Endothelial cell of umbilical vein (primary cell): Measurements from ENCODE around the gene PIK3CB. TPM values are rescaled to one million over a fixed set of nuclear protein-coding genes. Genes with fewer than 3 reads are reported as not detected.

ENCODE experiments used
- BruUV-seq: library from RNA; stranded (reverse); fragments of 400-500 nt; replicated peaks from 2 replicates; lab custom pipeline; 2021; lab: Mats Ljungman, UMichigan
- CTCF ChIA-PET: fragments of 300-600, 350-600 bp; sonication (Branson Sonifier 250); formaldehyde crosslinking; loops from one replicate; lab custom pipeline; 2021; ENCODE audit warnings: antibody characterized with exemption, inconsistent platforms; lab: Charles Lee
- POLR2A ChIA-PET: fragments of 300-600, 350-600 bp; sonication (Branson Sonifier 250); formaldehyde crosslinking; loops from one replicate; lab custom pipeline; 2021; ENCODE audit warnings: antibody characterized with exemption, inconsistent platforms; lab: Charles Lee
- DNase-seq: peaks from one replicate; pipeline ENCODE4 v3.0.0-alpha.2; 2011; ENCODE audit warnings: low read depth, low spot score
- FAIRE-seq: peaks from 2 replicates; lab custom pipeline; 2011; peaks lifted over from hg19 to GRCh38; lab: Jason Lieb, UNC
- H2AFZ ChIP-seq: 2 replicates; pipeline ENCODE4 v1.6.0; 2012; ENCODE audit warnings: low read depth, low read length, control low read depth, inconsistent platforms
- H3K27ac ChIP-seq: 2 replicates; pipeline ENCODE4 v1.5.1; 2011; ENCODE audit warnings: low read depth, mild to moderate bottlenecking, control low read depth, low read length, moderate library complexity; ENCODE audit not compliant: insufficient read depth
- H3K27me3 ChIP-seq, 2 experiments: 2 replicates each; pipeline versions ENCODE4 v1.6.0 to v1.6.1; 2011; ENCODE audit warnings: low read length in 2 of 2, mixed read lengths in 1 of 2; ENCODE audit not compliant: control insufficient read depth in 2 of 2, insufficient read depth in 2 of 2
- H3K36me3 ChIP-seq, 2 experiments: 2 replicates in 1 of 2; 3 replicates in 1 of 2; pipeline ENCODE4 v1.5.1; 2011; ENCODE audit warnings: low read length in 2 of 2, mild to moderate bottlenecking in 1 of 2, moderate library complexity in 1 of 2; ENCODE audit not compliant: control insufficient read depth in 2 of 2, insufficient read depth in 2 of 2; ENCODE audit errors: extremely low read depth in 1 of 2
- H3K4me1 ChIP-seq: 3 replicates; pipeline ENCODE4 v1.5.1; 2011; ENCODE audit warnings: mild to moderate bottlenecking, low read length; ENCODE audit not compliant: control insufficient read depth, insufficient read depth; ENCODE audit errors: extremely low read depth
- H3K4me2 ChIP-seq: 2 replicates; pipeline ENCODE4 v1.6.1; 2011; ENCODE audit warnings: low read length, control low read depth, mixed read lengths; ENCODE audit not compliant: insufficient read depth
- H3K4me3 ChIP-seq, 3 experiments: fragments of 200-600 bp in 1 of 3; sonication (generic), shearing (Covaris generic) in 1 of 3; replicated peaks in 1 of 3; 2 replicates each; pipeline ENCODE4 v1.5.1; 2011 to 2016; ENCODE audit warnings: control low read depth in 3 of 3, low read length in 3 of 3, mild to moderate bottlenecking in 2 of 3, inconsistent platforms in 1 of 3, low read depth in 1 of 3, moderate library complexity in 1 of 3; ENCODE audit not compliant: insufficient read depth in 1 of 3
- H3K79me2 ChIP-seq: 2 replicates; pipeline ENCODE4 v1.6.0; 2012; ENCODE audit warnings: low read length, inconsistent platforms; ENCODE audit not compliant: control insufficient read depth, insufficient read depth
- H3K9ac ChIP-seq: replicated peaks from 2 replicates; pipeline ENCODE3; 2011; ENCODE audit warnings: low read length, control low read depth; ENCODE audit not compliant: insufficient read depth; ENCODE audit errors: extremely low read depth
- H3K9me1 ChIP-seq: replicated peaks from 3 replicates; pipeline ENCODE4 v1.6.0; 2011; ENCODE audit warnings: mild to moderate bottlenecking, low read length; ENCODE audit not compliant: control insufficient read depth, insufficient read depth; ENCODE audit errors: extremely low read depth
- H3K9me3 ChIP-seq: replicated peaks from 2 replicates; pipeline ENCODE4 v1.5.1; 2012; ENCODE audit warnings: low read length, inconsistent platforms; ENCODE audit not compliant: control insufficient read depth, insufficient read depth
- H4K20me1 ChIP-seq: replicated peaks from 2 replicates; pipeline ENCODE3; 2011; ENCODE audit warnings: mild to moderate bottlenecking, low read length; ENCODE audit not compliant: control insufficient read depth, insufficient read depth; ENCODE audit errors: extremely low read depth
- FOS ChIP-seq: IDR thresholded peaks from 2 replicates; pipeline ENCODE4 v1.6.1; 2011; ENCODE audit warnings: mild to moderate bottlenecking, low read length, moderate library complexity, borderline replicate concordance; ENCODE audit not compliant: insufficient read depth
- GATA2 ChIP-seq: IDR thresholded peaks from 2 replicates; pipeline ENCODE4 v1.7.0; 2011; ENCODE audit warnings: low read depth, mild to moderate bottlenecking, moderate library complexity, mixed read lengths, low read length; ENCODE audit not compliant: insufficient read length, insufficient read depth
- JUN ChIP-seq: IDR thresholded peaks from 2 replicates; pipeline ENCODE4 v1.6.1; 2011; ENCODE audit warnings: borderline replicate concordance, low read depth; ENCODE audit not compliant: insufficient read length, insufficient read depth
- MYC ChIP-seq: IDR thresholded peaks from one replicate; pipeline ENCODE4 v1.6.1; 2011; ENCODE audit warnings: mild to moderate bottlenecking, low read depth, low read length
- POLR2A ChIP-seq: IDR thresholded peaks from 2 replicates; pipeline ENCODE4 v1.6.1; 2012; ENCODE audit warnings: low read depth, mild to moderate bottlenecking, control low read depth, low read length
- POLR2AphosphoS5 ChIP-seq: IDR thresholded peaks from 2 replicates; pipeline ENCODE4 v1.6.1; 2012; ENCODE audit warnings: low read depth, mild to moderate bottlenecking, control low read depth, low read length, moderate library complexity; ENCODE audit not compliant: insufficient read depth
- dilution Hi-C: fragments of 300-500 bp; cut with MboI; formaldehyde crosslinking; loops from one replicate; pipeline ENCODE4 v1.15.0; 2019; ENCODE audit warnings: low sequenced_read_pairs; ENCODE audit not compliant: extremely low pct_ligation_motif_present
- intact Hi-C: fragments of 100-400 bp; cut with micrococcal nuclease; formaldehyde crosslinking; loops from one replicate; pipeline ENCODE4 v1.10.0; 2022
- polyA plus RNA-seq, 4 experiments: library from polyadenylated mRNA; depleted of rRNA in 3 of 4; stranded (reverse) in 3 of 4; unstranded in 1 of 4; fragments of >200 nt; gene quantifications; 2 replicates each; pipeline versions ENCODE4 v1.2.1 to v1.2.3, GENCODE V29; 2011 to 2012; ENCODE audit warnings: missing spikeins in 1 of 4
- total RNA-seq: library from RNA; stranded (reverse); gene quantifications from 2 replicates; pipeline ENCODE4 v1.2.3, GENCODE V29; 2021
- TF ChIP-seq, protein P1 (sequence below): IDR thresholded peaks from 2 replicates; pipeline ENCODE4 v1.6.1; 2011; ENCODE audit not compliant: insufficient read depth, insufficient read length

PIK3CB gene
- total and polyA plus RNA-seq, 2 donors (not counting 3 experiments of a cell fraction or from before 2014, with no cell fraction given): 9.0 to 29.8 TPM

DNA sequence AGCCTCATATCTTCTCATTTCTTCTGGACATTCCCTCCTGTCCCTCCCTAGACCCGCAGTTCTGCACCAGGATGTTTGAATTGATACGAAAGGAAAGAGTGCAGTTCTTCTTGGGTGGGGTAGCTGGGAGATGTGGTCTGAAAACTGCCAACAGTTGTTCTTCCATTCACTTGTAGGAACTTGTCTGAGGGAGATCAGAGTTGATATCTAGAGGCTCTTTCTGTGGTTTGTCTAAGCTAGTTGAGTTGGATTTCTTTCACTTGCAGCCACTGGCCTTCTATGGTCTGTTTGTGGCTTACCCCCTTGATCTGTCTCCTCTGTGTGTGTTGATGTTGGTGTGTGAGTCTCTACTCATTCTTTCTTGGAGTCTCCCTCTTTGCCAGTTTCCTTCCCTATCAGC is 42.5 kb upstream of the PIK3CB start:
- dilution Hi-C loops: no loop called here
- Histone ChIP-seq H3K9ac (no peak overlapping the region), H3K27ac (no peak overlapping the region), H3K4me3 (no peak overlapping the region), H2AFZ (no peak overlapping the region), H3K79me2 (no peaks in the 10 kb centered on the region), H3K4me2 (no peak overlapping the region), H3K9me3 (no peaks in the 10 kb centered on the region), H3K27me3 (no peaks in the 10 kb centered on the region), H3K9me1 (no peaks in the 10 kb centered on the region), H3K4me1 (peaks cover 13% of the 10 kb centered on the region), H4K20me1 (no peaks in the 10 kb centered on the region), H3K36me3 (no peaks in the 10 kb centered on the region)
- FAIRE-seq (no peak), DNase-seq (no peak)
- no peak for TF ChIP-seq POLR2AphosphoS5
- no peak for TF ChIP-seq POLR2A
- TF ChIP-seq FOS: no peak
- no peak for TF ChIP-seq MYC
- TF ChIP-seq GATA2: no peak
- no peak for TF ChIP-seq JUN
- TF ChIP-seq, protein P1, sequence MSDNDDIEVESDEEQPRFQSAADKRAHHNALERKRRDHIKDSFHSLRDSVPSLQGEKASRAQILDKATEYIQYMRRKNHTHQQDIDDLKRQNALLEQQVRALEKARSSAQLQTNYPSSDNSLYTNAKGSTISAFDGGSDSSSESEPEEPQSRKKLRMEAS: no peak
- CTCF ChIA-PET: interaction anchor here (1.0 to 1.8 kb wide), 3 partner anchors 13 to 38 kb away, joined by 3 to 9 read pairs (median 5); no protein-coding TSS in a partner anchor
- POLR2A ChIA-PET: no interaction called here
- intact Hi-C loops: no loop called here
- BruUV-seq: no TSS peak
